ENCODE measurements around the gene UBL4B.

GRCh38 chr1:110153407-110153950 lies 41.2 kb downstream of the UBL4B start:
- TF ChIP-seq CTCF (IDR thresholded peaks at IDR 0.05): no peak
- no peak for TF ChIP-seq POLR2A (IDR thresholded peaks at IDR 0.05)
